GM12878 (cell line): ENCODE data around the gene CD2. TPM values are rescaled to one million over a fixed set of nuclear protein-coding genes. Genes with fewer than 3 reads are reported as not detected.

ENCODE experiments used
- ATAC-seq: fragments of 200-7000 bp; cut with Tn5 transposase; 3 replicates; pipeline ENCODE4 v1.9.1; 2020; ENCODE audit warnings: mild to moderate bottlenecking, moderate library complexity
- BruUV-seq: library from RNA; stranded (reverse); fragments of 400-500 nt; replicated peaks from 2 replicates; lab custom pipeline; 2021; lab: Mats Ljungman, UMichigan
- CTCF ChIA-PET: fragments of 300-600 bp; sonication (Branson Sonifier 250); formaldehyde crosslinking; extraction: SDS; loops from one replicate; lab custom pipeline; 2021; ENCODE audit warnings: inconsistent platforms; lab: Yijun Ruan, JAX
- POLR2A ChIA-PET: fragments of 350-600 bp; formaldehyde crosslinking; extraction: SDS; loops from one replicate; lab custom pipeline; 2021; ENCODE audit warnings: inconsistent platforms; lab: Charles Lee
- RAD21 ChIA-PET: fragments of 300-600 bp; sonication (Branson Sonifier 250); formaldehyde crosslinking; loops from one replicate; lab custom pipeline; 2023; ENCODE audit warnings: antibody characterized with exemption; ENCODE audit not compliant: unreplicated experiment; lab: Charles Lee
- SMC1A ChIA-PET: fragments of 300-600 bp; sonication (Branson Sonifier 250); formaldehyde crosslinking; loops from one replicate; lab custom pipeline; 2023; ENCODE audit not compliant: unreplicated experiment, uncharacterized antibody; lab: Charles Lee
- DNase-seq: peaks from one replicate; pipeline ENCODE4 v3.0.0-alpha.2; 2011; ENCODE audit warnings: low read depth, low spot score
- FAIRE-seq: peaks from 3 replicates; lab custom pipeline; 2011; peaks lifted over from hg19 to GRCh38; lab: Jason Lieb, UNC
- H2AFZ ChIP-seq: 2 replicates; pipeline ENCODE4 v1.6.0; 2011; ENCODE audit warnings: low read depth, low read length, control low read depth; ENCODE audit not compliant: control insufficient read depth
- H3K27ac ChIP-seq: 2 replicates; pipeline ENCODE4 v1.5.1; 2011; ENCODE audit warnings: control low read depth; ENCODE audit not compliant: control insufficient read depth, insufficient read depth
- H3K27me3 ChIP-seq, 2 experiments: replicated peaks in 1 of 2; 2 replicates each; pipeline versions ENCODE4 v1.6.0 to v1.6.1; 2011; ENCODE audit warnings: low read length in 1 of 2; ENCODE audit not compliant: control insufficient read depth in 2 of 2, insufficient read depth in 2 of 2
- H3K36me3 ChIP-seq, 2 experiments: 2 replicates each; pipeline ENCODE4 v1.5.1; 2011; ENCODE audit warnings: low read length in 1 of 2; ENCODE audit not compliant: control insufficient read depth in 2 of 2, insufficient read depth in 2 of 2
- H3K4me1 ChIP-seq: 2 replicates; pipeline ENCODE4 v1.6.1; 2011; ENCODE audit warnings: mild to moderate bottlenecking, low read length, moderate library complexity, mixed read lengths; ENCODE audit not compliant: control insufficient read depth, insufficient read depth
- H3K4me2 ChIP-seq: 2 replicates; pipeline ENCODE4 v1.6.0; 2011; ENCODE audit warnings: control low read depth; ENCODE audit not compliant: control insufficient read depth, insufficient read depth
- H3K4me3 ChIP-seq: fragments of 200-600 bp; sonication (generic); 2 replicates; pipeline ENCODE4 v1.5.1; 2016
- H3K79me2 ChIP-seq: 2 replicates; pipeline ENCODE4 v1.6.0; 2011; ENCODE audit warnings: low read length; ENCODE audit not compliant: control insufficient read depth, insufficient read depth
- H3K9ac ChIP-seq: 2 replicates; pipeline ENCODE4 v1.8.0; 2011; ENCODE audit warnings: low read length, control low read depth, mixed read lengths; ENCODE audit not compliant: control insufficient read depth, insufficient read depth
- H3K9me3 ChIP-seq: replicated peaks from 3 replicates; pipeline ENCODE4 v1.5.1; 2011; ENCODE audit warnings: mild to moderate bottlenecking, low read length; ENCODE audit not compliant: control insufficient read depth, insufficient read depth
- H4K20me1 ChIP-seq: 2 replicates; pipeline ENCODE4 v1.6.0; 2011; ENCODE audit not compliant: control insufficient read depth, insufficient read depth
- CBX5 ChIP-seq: sonication (generic); IDR thresholded peaks from 2 replicates; pipeline ENCODE4 v1.6.1; 2016; ENCODE audit warnings: low read depth, moderate library complexity, mild to moderate bottlenecking, inconsistent platforms
- CEBPZ ChIP-seq: fragments of 150-350 bp; IDR thresholded peaks from 2 replicates; pipeline ENCODE4 v1.6.1; 2016; ENCODE audit warnings: low read depth, low read length
- CUX1 ChIP-seq: IDR thresholded peaks from 2 replicates; pipeline ENCODE4 v1.6.1; 2012; ENCODE audit warnings: improper control_type of control experiment, low read depth, low read length; ENCODE audit not compliant: insufficient replicate concordance
- IKZF2 ChIP-seq, 2 experiments: fragments of 450-650 bp; IDR thresholded peaks; 2 replicates each; pipeline ENCODE4 v1.6.1; 2017; ENCODE audit warnings: mild to moderate bottlenecking in 2 of 2, moderate library complexity in 2 of 2
- MEF2A ChIP-seq: IDR thresholded peaks from 2 replicates; pipeline ENCODE4 v1.6.1; 2011; ENCODE audit warnings: low read depth, mild to moderate bottlenecking, low read length, moderate library complexity; ENCODE audit not compliant: insufficient read depth
- NBN ChIP-seq: fragments of 450-650 bp; IDR thresholded peaks from 2 replicates; pipeline ENCODE4 v1.6.1; 2016
- PAX5 ChIP-seq: IDR thresholded peaks from 2 replicates; pipeline ENCODE4 v1.6.1; 2011; ENCODE audit warnings: low read depth, low read length, borderline replicate concordance
- PKNOX1 ChIP-seq: fragments of 450-650 bp; IDR thresholded peaks from 2 replicates; pipeline ENCODE4 v1.6.1; 2016; ENCODE audit warnings: mild to moderate bottlenecking
- SMAD1 ChIP-seq: fragments of 450-650 bp; IDR thresholded peaks from 2 replicates; pipeline ENCODE4 v1.6.1; 2018; ENCODE audit warnings: mild to moderate bottlenecking, low read depth; ENCODE audit not compliant: partially characterized antibody
- SMC3 ChIP-seq: IDR thresholded peaks from 2 replicates; pipeline ENCODE4 v1.6.1; 2011; ENCODE audit warnings: low read length, improper control_type of control experiment, borderline replicate concordance
- SPI1 ChIP-seq: IDR thresholded peaks from 2 replicates; pipeline ENCODE4 v1.6.1; 2011; ENCODE audit warnings: low read depth, mild to moderate bottlenecking, low read length, moderate library complexity, borderline replicate concordance; ENCODE audit not compliant: insufficient read depth
- SREBF1 ChIP-seq: IDR thresholded peaks from 2 replicates; pipeline ENCODE4 v1.6.1; 2012; ENCODE audit warnings: mild to moderate bottlenecking, low read length
- SREBF2 ChIP-seq: IDR thresholded peaks from 2 replicates; pipeline ENCODE4 v1.6.1; 2012; ENCODE audit warnings: mild to moderate bottlenecking, low read length
- TARDBP ChIP-seq: IDR thresholded peaks from 2 replicates; pipeline ENCODE4 v1.6.1; 2016; ENCODE audit warnings: borderline replicate concordance
- ZNF24 ChIP-seq: fragments of 450-650 bp; IDR thresholded peaks from 2 replicates; pipeline ENCODE4 v1.6.1; 2017; ENCODE audit warnings: antibody characterized with exemption, mild to moderate bottlenecking
- ZSCAN29 ChIP-seq: fragments of 450-650 bp; IDR thresholded peaks from 2 replicates; pipeline ENCODE4 v1.6.1; 2017; ENCODE audit warnings: mild to moderate bottlenecking, moderate library complexity
- WGBS: methylation state at CpG from one replicate; pipeline ENCODE4 v1.1.6; 2016; ENCODE audit warnings: low lambda C conversion rate; ENCODE audit not compliant: insufficient replicate concordance, insufficient coverage; ENCODE audit errors: missing lambda C conversion rate; 5-methylcytosine and 5-hydroxymethylcytosine counted together
- in situ Hi-C: fragments of 300-500 bp; cut with MboI; formaldehyde crosslinking; loops from 9 replicates; pipeline ENCODE4 v1.14.3; 2018; ENCODE audit warnings: mixed read lengths
- intact Hi-C: fragments of 100-400 bp; cut with micrococcal nuclease; formaldehyde crosslinking; loops from one replicate; pipeline ENCODE4 v1.14.2; 2022; ENCODE audit not compliant: unreplicated experiment
- polyA plus RNA-seq, 11 experiments: library from polyadenylated mRNA; depleted of rRNA in 4 of 11; unstranded in 6 of 11; stranded (reverse) in 5 of 11; fragments of >200 nt; fragmentation: Nextera tagmentation in 4 of 11; fragmentation: Illumina TruSeq in 1 of 11; extraction: Ambion mirVana in 4 of 11; extraction: Trizol in 1 of 11; gene quantifications; 1 replicate in 1 of 11; 2 replicates in 10 of 11; pipeline versions ENCODE4 v1.2.1 to v1.2.3, GENCODE V29; 2011 to 2016; ENCODE audit warnings: inconsistent platforms in 2 of 11, missing spikeins in 2 of 11, low read depth in 1 of 11
- total RNA-seq, 4 experiments: library from RNA; depleted of rRNA in 3 of 4; stranded (reverse); fragments of >200 nt in 3 of 4; fragmentation: Illumina TruSeq in 1 of 4; extraction: Trizol in 1 of 4; gene quantifications; 2 replicates each; pipeline versions ENCODE4 v1.2.1 to v1.2.3, GENCODE V29; 2013 to 2021

Gene CD2
- total and polyA plus RNA-seq, 10 of the 15 experiments (the other 5 are each of a cell fraction or from before 2014, with no cell fraction given) = 0.15 to 4.3 (median 2.8) TPM

GRCh38 chr1:116740296-116740695 lies 13.9 kb upstream of the CD2 start:
- H3K79me2 ChIP-seq = no peaks in the 10 kb centered on the region
- BruUV-seq = no TSS peak
- ChIA-PET POLR2A (interaction anchor here (1.5 to 6.1 kb wide), 3 partner anchors 30 to 317 kb away, joined by 4 to 45 read pairs (median 24); no protein-coding TSS in a partner anchor), SMC1A (interaction anchor here (0.9 to 8.0 kb wide), 17 partner anchors 9 to 320 kb away, joined by 3 to 224 read pairs (median 14); partner anchors contain the start of genes CD2 and TTF2), RAD21 (interaction anchor here (3.6 to 7.3 kb wide), 5 partner anchors 27 to 313 kb away, joined by 39 to 176 read pairs (median 49); no protein-coding TSS in a partner anchor), CTCF (interaction anchor here (0.8 to 7.6 kb wide), 7 partner anchors 14 to 318 kb away, joined by 3 to 126 read pairs (median 54); partner anchors contain the start of gene TTF2)
- H4K20me1 ChIP-seq = no peaks in the 10 kb centered on the region
- DNase-seq (no peak), FAIRE-seq (no peak), ATAC-seq (no peak)
- no peaks in the 10 kb centered on the region for H3K36me3 ChIP-seq
- peaks cover 33% of the 10 kb centered on the region; the same call in 2 of the 3 replicates for H3K9me3 ChIP-seq
- H3K9ac ChIP-seq = no peak overlapping the region
- H3K27ac ChIP-seq = peak overlapping the region; percentile 97; the same call in 1 of the 2 replicates
- H3K27me3 ChIP-seq = no peaks in the 10 kb centered on the region
- H3K4me2 ChIP-seq = no peak overlapping the region
- in situ Hi-C loops (no loop called here), intact Hi-C loops (no loop called here)
- 0 out of 2 replicates have a peak overlapping the region, but pooled peaks have one; percentile 28 for H2AFZ ChIP-seq
- WGBS = 69% methylated on average over 6 of the region's 6 CpGs
- H3K4me3 ChIP-seq = no peak overlapping the region
- peaks cover 39% of the 10 kb centered on the region for H3K4me1 ChIP-seq
- TF ChIP-seq NBN (no peak), SREBF1 (no peak), SMAD1 (no peak), CBX5 (no peak), TARDBP (no peak), ZSCAN29 (no peak), PKNOX1 (no peak), IKZF2 (IDR thresholded peaks at IDR 0.05) (no peak), MEF2A (no peak), ZNF24 (no peak), SPI1 (no peak), PAX5 (no peak), CEBPZ (no peak), SMC3 (no peak), SREBF2 (no peak), CUX1 (no peak)
